Neural cell (in vitro differentiated cells): Measurements from ENCODE around the gene TFB2M. TPM values are rescaled to one million over a fixed set of nuclear protein-coding genes. Genes with fewer than 3 reads are reported as not detected.

Experiments
- H2AFZ ChIP-seq: fragments of 200-600, 300-800 bp; sonication (generic), shearing (Covaris generic); 2 replicates; pipeline ENCODE4 v1.6.0; 2014; ENCODE audit warnings: low read depth, mild to moderate bottlenecking, antibody characterized with exemption, low read length, moderate library complexity
- H3F3A ChIP-seq: fragments of 200-600 bp; shearing (Covaris generic); 2 replicates; pipeline ENCODE4 v1.6.1; 2016; ENCODE audit warnings: mild to moderate bottlenecking, moderate library complexity, mixed read lengths, antibody characterized with exemption, low read length; ENCODE audit not compliant: insufficient read depth, poor library complexity, severe bottlenecking
- H3K27ac ChIP-seq: fragments of 200-600, 300-800 bp; sonication (generic), shearing (Covaris generic); 2 replicates; pipeline ENCODE4 v1.5.1; 2014; ENCODE audit warnings: mild to moderate bottlenecking, low read length, moderate library complexity
- H3K27me3 ChIP-seq: fragments of 300-800, 200-600 bp; sonication (generic), shearing (Covaris generic); 2 replicates; pipeline ENCODE4 v1.6.0; 2014; ENCODE audit warnings: mild to moderate bottlenecking, low read depth, low read length, moderate library complexity; ENCODE audit not compliant: insufficient read depth
- H3K36me3 ChIP-seq: fragments of 300-800, 200-600 bp; sonication (generic), shearing (Covaris generic); 2 replicates; pipeline ENCODE4 v1.5.1; 2014; ENCODE audit warnings: mild to moderate bottlenecking, antibody characterized with exemption, low read length, moderate library complexity; ENCODE audit not compliant: insufficient read depth
- H3K4me2 ChIP-seq: fragments of 300-800, 200-600 bp; sonication (generic), shearing (Covaris generic); 2 replicates; pipeline ENCODE4 v1.6.0; 2014; ENCODE audit warnings: mild to moderate bottlenecking, low read length
- H3K4me3 ChIP-seq: fragments of 300-800, 200-600 bp; sonication (generic), shearing (Covaris generic); 2 replicates; pipeline ENCODE4 v1.5.1; 2014; ENCODE audit warnings: mild to moderate bottlenecking, low read length, moderate library complexity
- H3K79me2 ChIP-seq: fragments of 200-600 bp; shearing (Covaris generic); replicated peaks from 2 replicates; pipeline ENCODE4 v1.6.0; 2014; ENCODE audit warnings: mild to moderate bottlenecking, low read length, moderate library complexity; ENCODE audit not compliant: insufficient read depth
- H3K9ac ChIP-seq: fragments of 300-800, 200-600 bp; sonication (generic), shearing (Covaris generic); 2 replicates; pipeline ENCODE4 v1.6.1; 2016; ENCODE audit warnings: mild to moderate bottlenecking, low read length, mixed read lengths
- H3K9me2 ChIP-seq: fragments of 200-600 bp; shearing (Covaris generic); 2 replicates; pipeline ENCODE4 v1.6.1; 2016; ENCODE audit warnings: mild to moderate bottlenecking, low read length, mixed read lengths; ENCODE audit not compliant: insufficient read depth
- H3K9me3 ChIP-seq: fragments of 200-600, 300-800 bp; sonication (generic), shearing (Covaris generic); 2 replicates; pipeline ENCODE4 v1.6.1; 2016; ENCODE audit warnings: mild to moderate bottlenecking, mixed run types, low read length, moderate library complexity, mixed read lengths
- H4K20me1 ChIP-seq: fragments of 200-600 bp; shearing (Covaris generic); 2 replicates; pipeline ENCODE4 v1.6.1; 2016; ENCODE audit warnings: mild to moderate bottlenecking, mixed run types; ENCODE audit not compliant: insufficient read depth
- CTCF ChIP-seq: fragments of 450-650 bp; IDR thresholded peaks from 2 replicates; pipeline ENCODE4 v1.5.1; 2014; ENCODE audit warnings: antibody characterized with exemption, mild to moderate bottlenecking, moderate library complexity; ENCODE audit not compliant: poor library complexity, severe bottlenecking
- EP300 ChIP-seq: fragments of 450-650 bp; conservative IDR thresholded peaks from 2 replicates; pipeline ENCODE4 v1.6.1; 2014; ENCODE audit warnings: antibody characterized with exemption, mild to moderate bottlenecking, moderate library complexity; ENCODE audit not compliant: poor library complexity, severe bottlenecking
- EZH2 ChIP-seq: fragments of 200-600, 300-800 bp; shearing (Covaris generic), sonication (generic); IDR thresholded peaks from 2 replicates; pipeline ENCODE4 v1.6.1; 2014; ENCODE audit warnings: antibody characterized with exemption, low read length, borderline replicate concordance, mild to moderate bottlenecking; ENCODE audit not compliant: insufficient read depth, poor library complexity, severe bottlenecking
- MXI1 ChIP-seq: fragments of 450-650 bp; conservative IDR thresholded peaks from 2 replicates; pipeline ENCODE4 v1.6.1; 2014; ENCODE audit warnings: antibody characterized with exemption, mild to moderate bottlenecking; ENCODE audit not compliant: poor library complexity, severe bottlenecking
- POLR2AphosphoS5 ChIP-seq: IDR thresholded peaks from 2 replicates; pipeline ENCODE4 v1.6.1; 2012
- RAD21 ChIP-seq: fragments of 450-650 bp; conservative IDR thresholded peaks from 2 replicates; pipeline ENCODE4 v1.6.1; 2014; ENCODE audit warnings: antibody characterized with exemption, mild to moderate bottlenecking, moderate library complexity
- REST ChIP-seq: IDR thresholded peaks from 2 replicates; pipeline ENCODE4 v1.6.1; 2012; ENCODE audit warnings: borderline replicate concordance
- SMC3 ChIP-seq: fragments of 450-650 bp; conservative IDR thresholded peaks from 2 replicates; pipeline ENCODE4 v1.6.1; 2014; ENCODE audit warnings: antibody characterized with exemption, mild to moderate bottlenecking, moderate library complexity; ENCODE audit not compliant: poor library complexity
- TAF1 ChIP-seq: IDR thresholded peaks from 2 replicates; pipeline ENCODE4 v1.6.1; 2012; ENCODE audit warnings: low read depth
- polyA plus RNA-seq: library from polyadenylated mRNA; depleted of rRNA; stranded (reverse); fragments of >200 nt; gene quantifications from 2 replicates; pipeline ENCODE4 v1.2.3, GENCODE V29; 2014

TFB2M gene
- polyA plus RNA-seq, 1 donor from 2014 or later: 19.2 TPM

GRCh38 chr1:246537887-246538286 is 28.2 kb downstream of the TFB2M start:
- H3K27ac ChIP-seq: no peak overlapping the region
- TF ChIP-seq EZH2 (no peak), SMC3 (no peak), POLR2AphosphoS5 (no peak), CTCF (no peak), MXI1 (no peak), EP300 (no peak)
- no peaks in the 10 kb centered on the region for H3K79me2 ChIP-seq
- no peak overlapping the region for H3K4me2 ChIP-seq
- no peak overlapping the region for H3K4me3 ChIP-seq
- H3K9ac ChIP-seq: no peak overlapping the region
- H3K9me3 ChIP-seq: no peaks in the 10 kb centered on the region
- H3K36me3 ChIP-seq: no peaks in the 10 kb centered on the region
- H4K20me1 ChIP-seq: no peaks in the 10 kb centered on the region
- H3K27me3 ChIP-seq: no peaks in the 10 kb centered on the region
- no peaks in the 10 kb centered on the region for H3K9me2 ChIP-seq
- no peaks in the 10 kb centered on the region for H3F3A ChIP-seq
- H2AFZ ChIP-seq: no peak overlapping the region

- no peak overlapping the region for H3K4me3 ChIP-seq
- H4K20me1 ChIP-seq: no peaks in the 10 kb centered on the region
- H3K9ac ChIP-seq: no peak overlapping the region
- H3K4me2 ChIP-seq: no peak overlapping the region
- no peaks in the 10 kb centered on the region for H3K9me3 ChIP-seq
- H3K9me2 ChIP-seq: no peaks in the 10 kb centered on the region
- no peaks in the 10 kb centered on the region for H3K36me3 ChIP-seq
- H3K27me3 ChIP-seq: no peaks in the 10 kb centered on the region
- no peak for TF ChIP-seq EZH2
- TF ChIP-seq MXI1: no peak
- TF ChIP-seq TAF1: no peak
- TF ChIP-seq EP300: no peak
- no peak for TF ChIP-seq CTCF
- TF ChIP-seq RAD21: no peak
- TF ChIP-seq SMC3: no peak
- TF ChIP-seq POLR2AphosphoS5: no peak
- TF ChIP-seq REST: no peak
- no peaks in the 10 kb centered on the region for H3F3A ChIP-seq
- H2AFZ ChIP-seq: no peak overlapping the region
- no peak overlapping the region for H3K27ac ChIP-seq
- H3K79me2 ChIP-seq: no peaks in the 10 kb centered on the region
These were observed 28.6 kb downstream of the TFB2M start for GRCh38 chr1:246537441-246537840.
